Measurements from ENCODE around the gene METTL17. TPM values are rescaled to one million over a fixed set of nuclear protein-coding genes. Genes with fewer than 3 reads are reported as not detected.
A peak's percentile ranks its signal among the peaks of the same experiment; 100 is the strongest.

Gene METTL17
- total and polyA plus RNA-seq, 2 of the 13 experiments (the other 11 are each of a cell fraction or from before 2014, with no cell fraction given): 122 to 199 TPM

DNA sequence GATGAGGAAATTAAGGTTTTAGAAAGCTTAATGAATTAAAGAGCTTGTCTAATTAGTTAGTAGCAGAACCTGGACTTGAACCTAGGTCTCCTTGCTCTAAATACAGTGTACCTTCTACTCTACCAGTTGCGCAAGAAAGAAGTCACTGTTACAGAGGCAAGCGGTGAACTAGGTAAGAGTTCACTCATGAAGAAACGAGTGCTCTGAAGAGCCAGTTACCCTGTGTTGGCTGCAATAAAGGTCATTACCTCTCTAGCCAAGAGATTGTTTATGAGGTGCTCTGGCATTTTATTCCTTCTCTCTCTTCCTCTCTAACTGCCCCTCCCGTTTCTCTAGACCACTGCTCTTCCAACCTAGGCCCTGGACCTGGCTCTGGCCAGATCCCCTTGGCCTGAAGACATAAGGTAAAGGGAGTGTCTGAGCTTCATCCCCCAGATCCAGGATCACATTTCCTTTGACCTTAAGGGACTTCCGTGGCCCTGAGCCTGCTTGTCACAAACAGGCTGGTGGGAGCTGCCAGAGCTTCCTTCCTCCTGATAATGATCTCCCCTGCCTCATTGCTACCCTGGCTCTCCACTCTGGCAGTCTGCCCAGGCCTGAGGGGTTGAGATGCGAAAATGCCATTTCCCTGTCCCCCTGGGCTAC, 54.3 kb downstream of the METTL17 start (continued):
- TF ChIP-seq, protein P1, sequence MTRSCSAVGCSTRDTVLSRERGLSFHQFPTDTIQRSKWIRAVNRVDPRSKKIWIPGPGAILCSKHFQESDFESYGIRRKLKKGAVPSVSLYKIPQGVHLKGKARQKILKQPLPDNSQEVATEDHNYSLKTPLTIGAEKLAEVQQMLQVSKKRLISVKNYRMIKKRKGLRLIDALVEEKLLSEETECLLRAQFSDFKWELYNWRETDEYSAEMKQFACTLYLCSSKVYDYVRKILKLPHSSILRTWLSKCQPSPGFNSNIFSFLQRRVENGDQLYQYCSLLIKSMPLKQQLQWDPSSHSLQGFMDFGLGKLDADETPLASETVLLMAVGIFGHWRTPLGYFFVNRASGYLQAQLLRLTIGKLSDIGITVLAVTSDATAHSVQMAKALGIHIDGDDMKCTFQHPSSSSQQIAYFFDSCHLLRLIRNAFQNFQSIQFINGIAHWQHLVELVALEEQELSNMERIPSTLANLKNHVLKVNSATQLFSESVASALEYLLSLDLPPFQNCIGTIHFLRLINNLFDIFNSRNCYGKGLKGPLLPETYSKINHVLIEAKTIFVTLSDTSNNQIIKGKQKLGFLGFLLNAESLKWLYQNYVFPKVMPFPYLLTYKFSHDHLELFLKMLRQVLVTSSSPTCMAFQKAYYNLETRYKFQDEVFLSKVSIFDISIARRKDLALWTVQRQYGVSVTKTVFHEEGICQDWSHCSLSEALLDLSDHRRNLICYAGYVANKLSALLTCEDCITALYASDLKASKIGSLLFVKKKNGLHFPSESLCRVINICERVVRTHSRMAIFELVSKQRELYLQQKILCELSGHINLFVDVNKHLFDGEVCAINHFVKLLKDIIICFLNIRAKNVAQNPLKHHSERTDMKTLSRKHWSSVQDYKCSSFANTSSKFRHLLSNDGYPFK (CRISPR knock-in tag; IDR thresholded peaks at IDR 0.05; ENCODE audit: borderline replicate concordance): 0 out of 2 replicates have a peak, but pooled peaks have one; percentile 15
- no peak for TF ChIP-seq SOX6 (IDR thresholded peaks at IDR 0.05)
- TF ChIP-seq SOX6 (CRISPR knock-in tag; IDR thresholded peaks at IDR 0.05): peak; percentile 55; the same call in 1 of the 2 replicates
- 0 out of 2 replicates have a peak, but pooled peaks have one; percentile 69 for TF ChIP-seq ZNF572 (CRISPR knock-in tag; IDR thresholded peaks at IDR 0.05)
- TF ChIP-seq FOXJ3 (CRISPR knock-in tag; IDR thresholded peaks at IDR 0.05; ENCODE audit: borderline replicate concordance): no peak
- no peak for TF ChIP-seq ZNF709 (CRISPR knock-in tag; IDR thresholded peaks at IDR 0.05)
- no peak for TF ChIP-seq ZNF7 (CRISPR knock-in tag; IDR thresholded peaks at IDR 0.05)
- TF ChIP-seq, protein P2, sequence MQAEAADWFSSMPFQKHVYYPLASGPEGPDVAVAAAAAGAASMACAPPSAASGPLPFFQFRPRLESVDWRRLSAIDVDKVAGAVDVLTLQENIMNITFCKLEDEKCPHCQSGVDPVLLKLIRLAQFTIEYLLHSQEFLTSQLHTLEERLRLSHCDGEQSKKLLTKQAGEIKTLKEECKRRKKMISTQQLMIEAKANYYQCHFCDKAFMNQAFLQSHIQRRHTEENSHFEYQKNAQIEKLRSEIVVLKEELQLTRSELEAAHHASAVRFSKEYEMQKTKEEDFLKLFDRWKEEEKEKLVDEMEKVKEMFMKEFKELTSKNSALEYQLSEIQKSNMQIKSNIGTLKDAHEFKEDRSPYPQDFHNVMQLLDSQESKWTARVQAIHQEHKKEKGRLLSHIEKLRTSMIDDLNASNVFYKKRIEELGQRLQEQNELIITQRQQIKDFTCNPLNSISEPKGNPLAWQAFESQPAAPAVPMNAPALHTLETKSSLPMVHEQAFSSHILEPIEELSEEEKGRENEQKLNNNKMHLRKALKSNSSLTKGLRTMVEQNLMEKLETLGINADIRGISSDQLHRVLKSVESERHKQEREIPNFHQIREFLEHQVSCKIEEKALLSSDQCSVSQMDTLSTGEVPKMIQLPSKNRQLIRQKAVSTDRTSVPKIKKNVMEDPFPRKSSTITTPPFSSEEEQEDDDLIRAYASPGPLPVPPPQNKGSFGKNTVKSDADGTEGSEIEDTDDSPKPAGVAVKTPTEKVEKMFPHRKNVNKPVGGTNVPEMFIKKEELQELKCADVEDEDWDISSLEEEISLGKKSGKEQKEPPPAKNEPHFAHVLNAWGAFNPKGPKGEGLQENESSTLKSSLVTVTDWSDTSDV (CRISPR knock-in tag; IDR thresholded peaks at IDR 0.05): no peak
- TF ChIP-seq ZNF652 (CRISPR knock-in tag; IDR thresholded peaks at IDR 0.05; ENCODE audit: borderline replicate concordance, low read depth): no peak
- peak; percentile 81 for TF ChIP-seq ARID5B (CRISPR knock-in tag; IDR thresholded peaks at IDR 0.05)
- 0 out of 2 replicates have a peak, but pooled peaks have one; percentile 55 for TF ChIP-seq ZNF124 (CRISPR knock-in tag; IDR thresholded peaks at IDR 0.05)
- peak; percentile 99 for TF ChIP-seq CEBPB (IDR thresholded peaks at IDR 0.05; ENCODE audit: borderline replicate concordance, low read depth, low read length)
- TF ChIP-seq TEAD3 (CRISPR knock-in tag; optimal IDR thresholded peaks at IDR 0.05; ENCODE audit: borderline replicate concordance): no peak
- TF ChIP-seq, protein P3, sequence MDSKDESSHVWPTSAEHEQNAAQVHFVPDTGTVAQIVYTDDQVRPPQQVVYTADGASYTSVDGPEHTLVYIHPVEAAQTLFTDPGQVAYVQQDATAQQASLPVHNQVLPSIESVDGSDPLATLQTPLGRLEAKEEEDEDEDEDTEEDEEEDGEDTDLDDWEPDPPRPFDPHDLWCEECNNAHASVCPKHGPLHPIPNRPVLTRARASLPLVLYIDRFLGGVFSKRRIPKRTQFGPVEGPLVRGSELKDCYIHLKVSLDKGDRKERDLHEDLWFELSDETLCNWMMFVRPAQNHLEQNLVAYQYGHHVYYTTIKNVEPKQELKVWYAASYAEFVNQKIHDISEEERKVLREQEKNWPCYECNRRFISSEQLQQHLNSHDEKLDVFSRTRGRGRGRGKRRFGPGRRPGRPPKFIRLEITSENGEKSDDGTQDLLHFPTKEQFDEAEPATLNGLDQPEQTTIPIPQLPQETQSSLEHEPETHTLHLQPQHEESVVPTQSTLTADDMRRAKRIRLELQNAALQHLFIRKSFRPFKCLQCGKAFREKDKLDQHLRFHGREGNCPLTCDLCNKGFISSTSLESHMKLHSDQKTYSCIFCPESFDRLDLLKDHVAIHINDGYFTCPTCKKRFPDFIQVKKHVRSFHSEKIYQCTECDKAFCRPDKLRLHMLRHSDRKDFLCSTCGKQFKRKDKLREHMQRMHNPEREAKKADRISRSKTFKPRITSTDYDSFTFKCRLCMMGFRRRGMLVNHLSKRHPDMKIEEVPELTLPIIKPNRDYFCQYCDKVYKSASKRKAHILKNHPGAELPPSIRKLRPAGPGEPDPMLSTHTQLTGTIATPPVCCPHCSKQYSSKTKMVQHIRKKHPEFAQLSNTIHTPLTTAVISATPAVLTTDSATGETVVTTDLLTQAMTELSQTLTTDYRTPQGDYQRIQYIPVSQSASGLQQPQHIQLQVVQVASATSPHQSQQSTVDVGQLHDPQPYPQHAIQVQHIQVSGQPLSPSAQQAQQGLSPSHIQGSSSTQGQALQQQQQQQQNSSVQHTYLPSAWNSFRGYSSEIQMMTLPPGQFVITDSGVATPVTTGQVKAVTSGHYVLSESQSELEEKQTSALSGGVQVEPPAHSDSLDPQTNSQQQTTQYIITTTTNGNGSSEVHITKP (CRISPR knock-in tag; IDR thresholded peaks at IDR 0.05; ENCODE audit: low read depth): no peak

All from HepG2 (cell line).